ENCODE data around the gene HS6ST2. TPM values are rescaled to one million over a fixed set of nuclear protein-coding genes. Genes with fewer than 3 reads are reported as not detected.

The HS6ST2 gene
- total RNA-seq, 1 experiment from 2014 or later, result 6.8 TPM

GRCh38 chrX:132774010-132774714 is 184.3 kb downstream of the HS6ST2 start:
- no peaks in the 10 kb centered on the region for H3K36me3 ChIP-seq (replicated peaks; ENCODE audit: control insufficient read depth, insufficient read depth, low read length)

GRCh38 chrX:132769609-132770008 is 188.8 kb downstream of the HS6ST2 start:
- Histone ChIP-seq H3K27me3 (ENCODE audit: control insufficient read depth, insufficient read depth, low read length) (no peaks in the 10 kb centered on the region), H3K36me3 (replicated peaks; ENCODE audit: control insufficient read depth, insufficient read depth, low read length) (no peaks in the 10 kb centered on the region), H3K4me3 (ENCODE audit: insufficient read depth, low read depth, low read length) (no peak overlapping the region)
- DNase-seq, result no peak

More at GRCh38 chrX:132774010-132774714, 184.3 kb downstream of the HS6ST2 start:
- no peak for DNase-seq
- H3K4me3 ChIP-seq (ENCODE audit: insufficient read depth, low read depth, low read length), result no peak overlapping the region
- no peaks in the 10 kb centered on the region for H3K27me3 ChIP-seq (ENCODE audit: control insufficient read depth, insufficient read depth, low read length)

- DNase-seq, result no peak
- no peaks in the 10 kb centered on the region for H3K27me3 ChIP-seq (ENCODE audit: control insufficient read depth, insufficient read depth, low read length)
- no peaks in the 10 kb centered on the region for H3K36me3 ChIP-seq (replicated peaks; ENCODE audit: control insufficient read depth, insufficient read depth, low read length)
- no peak overlapping the region for H3K4me3 ChIP-seq (ENCODE audit: insufficient read depth, low read depth, low read length)
Observed at GRCh38 chrX:132766452-132766851, 192.0 kb downstream of the HS6ST2 start.

GRCh38 chrX:132763528-132763927 is 194.9 kb downstream of the HS6ST2 start:
- no peaks in the 10 kb centered on the region for H3K36me3 ChIP-seq (replicated peaks; ENCODE audit: control insufficient read depth, insufficient read depth, low read length)
- H3K4me3 ChIP-seq (ENCODE audit: insufficient read depth, low read depth, low read length), result no peak overlapping the region
- DNase-seq, result no peak
- H3K27me3 ChIP-seq (ENCODE audit: control insufficient read depth, insufficient read depth, low read length), result no peaks in the 10 kb centered on the region

- no peak overlapping the region for H3K4me3 ChIP-seq (ENCODE audit: insufficient read depth, low read depth, low read length)
- no peak for DNase-seq
- H3K27me3 ChIP-seq (ENCODE audit: control insufficient read depth, insufficient read depth, low read length), result no peaks in the 10 kb centered on the region
- H3K36me3 ChIP-seq (replicated peaks; ENCODE audit: control insufficient read depth, insufficient read depth, low read length), result no peaks in the 10 kb centered on the region
Observed at GRCh38 chrX:132758759-132759158, 199.7 kb downstream of the HS6ST2 start.

GRCh38 chrX:132757066-132757623 is 201.3 kb downstream of the HS6ST2 start:
- H3K27me3 ChIP-seq (ENCODE audit: control insufficient read depth, insufficient read depth, low read length), result no peaks in the 10 kb centered on the region
- DNase-seq, result no peak
- H3K4me3 ChIP-seq (ENCODE audit: insufficient read depth, low read depth, low read length), result no peak overlapping the region
- no peaks in the 10 kb centered on the region for H3K36me3 ChIP-seq (replicated peaks; ENCODE audit: control insufficient read depth, insufficient read depth, low read length)

GRCh38 chrX:132756439-132756838 is 202.0 kb downstream of the HS6ST2 start:
- no peaks in the 10 kb centered on the region for H3K36me3 ChIP-seq (replicated peaks; ENCODE audit: control insufficient read depth, insufficient read depth, low read length)
- no peak overlapping the region for H3K4me3 ChIP-seq (ENCODE audit: insufficient read depth, low read depth, low read length)
- DNase-seq, result no peak
- H3K27me3 ChIP-seq (ENCODE audit: control insufficient read depth, insufficient read depth, low read length), result no peaks in the 10 kb centered on the region

GRCh38 chrX:132751063-132751690 is 207.3 kb downstream of the HS6ST2 start:
- H3K36me3 ChIP-seq (replicated peaks; ENCODE audit: control insufficient read depth, insufficient read depth, low read length), result no peaks in the 10 kb centered on the region
- no peak overlapping the region for H3K4me3 ChIP-seq (ENCODE audit: insufficient read depth, low read depth, low read length)
- H3K27me3 ChIP-seq (ENCODE audit: control insufficient read depth, insufficient read depth, low read length), result no peaks in the 10 kb centered on the region
- no peak for DNase-seq

- Histone ChIP-seq H3K27me3 (ENCODE audit: control insufficient read depth, insufficient read depth, low read length) (peaks cover 1% of the 10 kb centered on the region; the same call in 1 of the 2 replicates), H3K4me3 (ENCODE audit: insufficient read depth, low read depth, low read length) (no peak overlapping the region), H3K36me3 (replicated peaks; ENCODE audit: control insufficient read depth, insufficient read depth, low read length) (no peaks in the 10 kb centered on the region)
- DNase-seq, result no peak
Observed at GRCh38 chrX:132750331-132751062, 207.9 kb downstream of the HS6ST2 start.

GRCh38 chrX:132749406-132749805 is 209.0 kb downstream of the HS6ST2 start:
- DNase-seq, result no peak

GRCh38 chrX:132748909-132749308 is 209.5 kb downstream of the HS6ST2 start:
- H3K36me3 ChIP-seq (replicated peaks; ENCODE audit: control insufficient read depth, insufficient read depth, low read length), result no peaks in the 10 kb centered on the region
- peak; percentile 26 for DNase-seq
- no peak overlapping the region for H3K4me3 ChIP-seq (ENCODE audit: insufficient read depth, low read depth, low read length)
- H3K27me3 ChIP-seq (ENCODE audit: control insufficient read depth, insufficient read depth, low read length), result peaks cover 9% of the 10 kb centered on the region

More at GRCh38 chrX:132749406-132749805, 209.0 kb downstream of the HS6ST2 start:
- Histone ChIP-seq H3K4me3 (ENCODE audit: insufficient read depth, low read depth, low read length) (no peak overlapping the region), H3K36me3 (replicated peaks; ENCODE audit: control insufficient read depth, insufficient read depth, low read length) (no peaks in the 10 kb centered on the region), H3K27me3 (ENCODE audit: control insufficient read depth, insufficient read depth, low read length) (peaks cover 4% of the 10 kb centered on the region; the same call in 1 of the 2 replicates)

- Histone ChIP-seq H3K4me3 (ENCODE audit: insufficient read depth, low read depth, low read length) (no peak overlapping the region), H3K27me3 (ENCODE audit: control insufficient read depth, insufficient read depth, low read length) (peaks cover 11% of the 10 kb centered on the region), H3K36me3 (replicated peaks; ENCODE audit: control insufficient read depth, insufficient read depth, low read length) (no peaks in the 10 kb centered on the region)
- DNase-seq, result no peak
Observed at GRCh38 chrX:132748268-132748667, 210.2 kb downstream of the HS6ST2 start.

GRCh38 chrX:132745593-132745992 is 212.8 kb downstream of the HS6ST2 start:
- Histone ChIP-seq H3K36me3 (replicated peaks; ENCODE audit: control insufficient read depth, insufficient read depth, low read length) (no peaks in the 10 kb centered on the region), H3K4me3 (ENCODE audit: insufficient read depth, low read depth, low read length) (no peak overlapping the region), H3K27me3 (ENCODE audit: control insufficient read depth, insufficient read depth, low read length) (peaks cover 23% of the 10 kb centered on the region)
- DNase-seq, result no peak

GRCh38 chrX:132744470-132744869 is 214.0 kb downstream of the HS6ST2 start:
- Histone ChIP-seq H3K27me3 (ENCODE audit: control insufficient read depth, insufficient read depth, low read length) (peaks cover 23% of the 10 kb centered on the region), H3K36me3 (replicated peaks; ENCODE audit: control insufficient read depth, insufficient read depth, low read length) (no peaks in the 10 kb centered on the region), H3K4me3 (ENCODE audit: insufficient read depth, low read depth, low read length) (no peak overlapping the region)
- DNase-seq, result no peak

Measured in H7 (cell line).